HCT116 (cell line): ENCODE measurements around the gene ZNF423. TPM values are rescaled to one million over a fixed set of nuclear protein-coding genes. Genes with fewer than 3 reads are reported as not detected.

Source experiments
- ATAC-seq: fragments of 200-7000 bp; cut with Tn5 transposase; 2 replicates; pipeline ENCODE4 v1.9.1; 2020; ENCODE audit warnings: mild to moderate bottlenecking, moderate library complexity
- BruUV-seq: library from RNA; stranded (reverse); fragments of 400-500 nt; replicated peaks from 2 replicates; lab custom pipeline; 2021; lab: Mats Ljungman, UMichigan
- CTCF ChIA-PET: fragments of 300-600 bp; sonication (Branson Sonifier 250); formaldehyde crosslinking; loops from one replicate; lab custom pipeline; 2021; ENCODE audit warnings: antibody characterized with exemption; lab: Charles Lee
- POLR2A ChIA-PET: fragments of 300-600, 350-600 bp; sonication (Branson Sonifier 250); formaldehyde crosslinking; loops from one replicate; lab custom pipeline; 2021; ENCODE audit warnings: antibody characterized with exemption; lab: Charles Lee
- RAD21 ChIA-PET, 2 experiments: fragments of 300-600 bp; sonication (Branson Sonifier 250); formaldehyde crosslinking; loops; one replicate each; lab custom pipeline; 2023; ENCODE audit warnings: low total read pairs in 2 of 2; ENCODE audit not compliant: uncharacterized antibody in 2 of 2, unreplicated experiment in 2 of 2, low non-redundant PET in 1 of 2; lab: Charles Lee
- DNase-seq: peaks from one replicate; pipeline ENCODE4 v3.0.0-alpha.2; 2010; ENCODE audit warnings: low read depth, low spot score
- H2AFZ ChIP-seq: fragments of 200-600 bp; shearing (Covaris generic), sonication (generic); 2 replicates; pipeline ENCODE4 v1.6.1; 2017; ENCODE audit warnings: low read depth, mixed run types, mixed read lengths, antibody characterized with exemption, low read length; ENCODE audit not compliant: poor library complexity, severe bottlenecking
- H3K27ac ChIP-seq: 2 replicates; pipeline ENCODE4 v1.5.1; 2012; ENCODE audit warnings: low read depth, low read length
- H3K27me3 ChIP-seq: fragments of 200-600 bp; sonication (generic); 2 replicates; pipeline ENCODE4 v1.6.1; 2016; ENCODE audit warnings: mixed run types, low read length, mixed read lengths; ENCODE audit not compliant: insufficient read depth
- H3K36me3 ChIP-seq, 2 experiments: fragments of 200-500 bp in 1 of 2; fragments of 200-600 bp in 1 of 2; sonication (Bioruptor generic) in 1 of 2; sonication (generic) in 1 of 2; 2 replicates each; pipeline versions ENCODE4 v1.5.1 to v1.6.1; 2014 to 2016; ENCODE audit warnings: low read length in 2 of 2, inconsistent platforms in 1 of 2, mixed read lengths in 1 of 2, mixed run types in 1 of 2; ENCODE audit not compliant: insufficient read depth in 2 of 2, control insufficient read depth in 1 of 2
- H3K4me1 ChIP-seq, 2 experiments: fragments of 200-600 bp in 1 of 2; sonication (generic) in 1 of 2; 2 replicates each; pipeline versions ENCODE4 v1.5.1 to v1.6.1; 2012 to 2017; ENCODE audit warnings: low read length in 2 of 2, inconsistent platforms in 1 of 2, mild to moderate bottlenecking in 1 of 2, mixed read lengths in 1 of 2, mixed run types in 1 of 2, moderate library complexity in 1 of 2; ENCODE audit not compliant: insufficient read depth in 2 of 2, control insufficient read depth in 1 of 2
- H3K4me2 ChIP-seq: fragments of 200-600 bp; sonication (generic); 2 replicates; pipeline ENCODE4 v1.6.1; 2017; ENCODE audit warnings: mixed run types, low read length, mixed read lengths
- H3K4me3 ChIP-seq, 2 experiments: fragments of 200-600 bp in 1 of 2; sonication (generic) in 1 of 2; replicated peaks in 1 of 2; 2 replicates each; pipeline ENCODE4 v1.5.1; 2011 to 2016; ENCODE audit warnings: low read length in 2 of 2, control low read depth in 1 of 2, low read depth in 1 of 2, mild to moderate bottlenecking in 1 of 2, mixed read lengths in 1 of 2, mixed run types in 1 of 2
- H3K79me2 ChIP-seq: fragments of 200-600 bp; sonication (generic); 2 replicates; pipeline ENCODE4 v1.6.1; 2017; ENCODE audit warnings: mild to moderate bottlenecking, mixed run types, low read length, moderate library complexity, mixed read lengths; ENCODE audit not compliant: insufficient read depth
- H3K9ac ChIP-seq: fragments of 200-600 bp; sonication (generic); 2 replicates; pipeline ENCODE4 v1.6.1; 2016; ENCODE audit warnings: low read length, mixed read lengths
- H3K9me2 ChIP-seq: fragments of 200-600 bp; sonication (generic), shearing (Covaris generic); 2 replicates; pipeline ENCODE4 v1.6.1; 2017; ENCODE audit warnings: mixed run types, mild to moderate bottlenecking, moderate library complexity; ENCODE audit not compliant: insufficient read depth
- H3K9me3 ChIP-seq, 2 experiments: fragments of 200-500 bp in 1 of 2; fragments of 200-600 bp in 1 of 2; sonication (Bioruptor generic) in 1 of 2; sonication (generic) in 1 of 2; 2 replicates each; pipeline ENCODE4 v1.6.1; 2014 to 2017; ENCODE audit warnings: low read length in 2 of 2, mixed read lengths in 2 of 2, inconsistent platforms in 1 of 2, low read depth in 1 of 2, mild to moderate bottlenecking in 1 of 2, mixed run types in 1 of 2, moderate library complexity in 1 of 2; ENCODE audit not compliant: control insufficient read depth in 1 of 2, insufficient read depth in 1 of 2
- H4K20me1 ChIP-seq: fragments of 200-600 bp; sonication (generic), shearing (Covaris generic); 2 replicates; pipeline ENCODE4 v1.6.1; 2017; ENCODE audit warnings: mixed run types, mild to moderate bottlenecking, moderate library complexity; ENCODE audit not compliant: insufficient read depth
- CEBPB ChIP-seq: IDR thresholded peaks from 2 replicates; pipeline ENCODE4 v1.6.1; 2012; ENCODE audit warnings: low read depth
- RAD21 ChIP-seq: IDR thresholded peaks from 2 replicates; pipeline ENCODE4 v1.6.1; 2012; ENCODE audit warnings: low read depth, mild to moderate bottlenecking
- YY1 ChIP-seq: IDR thresholded peaks from 2 replicates; pipeline ENCODE4 v1.6.1; 2011; ENCODE audit warnings: low read length, low read depth, moderate library complexity, mild to moderate bottlenecking; ENCODE audit not compliant: insufficient replicate concordance; ENCODE audit errors: extremely low read depth
- intact Hi-C: fragments of 100-400 bp; cut with micrococcal nuclease; formaldehyde crosslinking; loops from 2 replicates; pipeline ENCODE4 v1.10.0; 2022
- total RNA-seq: library from RNA; stranded (reverse); gene quantifications from one replicate; pipeline ENCODE4 v1.2.1, GENCODE V29; 2021; ENCODE audit not compliant: unreplicated experiment
- TF ChIP-seq, protein P1 (sequence below), 3 experiments: fragments of 200-600 bp in 1 of 3; sonication (generic) in 1 of 3; IDR thresholded peaks in 2 of 3; conservative IDR thresholded peaks in 1 of 3; 2 replicates each; pipeline ENCODE4 v1.5.1; 2012 to 2017; ENCODE audit warnings: low read depth in 2 of 3, low read length in 2 of 3, antibody characterized with exemption in 1 of 3, borderline replicate concordance in 1 of 3, control low read depth in 1 of 3, mild to moderate bottlenecking in 1 of 3, mixed read lengths in 1 of 3, mixed run types in 1 of 3, moderate library complexity in 1 of 3; ENCODE audit not compliant: insufficient read depth in 1 of 3
- TF ChIP-seq, protein P2 (sequence below): IDR thresholded peaks from 2 replicates; pipeline ENCODE4 v1.6.1; 2011; ENCODE audit warnings: mild to moderate bottlenecking, low read length, moderate library complexity; ENCODE audit not compliant: insufficient replicate concordance; ENCODE audit errors: extremely low read depth

The ZNF423 gene
- total RNA-seq, 1 experiment from 2014 or later: 0.22 TPM

DNA sequence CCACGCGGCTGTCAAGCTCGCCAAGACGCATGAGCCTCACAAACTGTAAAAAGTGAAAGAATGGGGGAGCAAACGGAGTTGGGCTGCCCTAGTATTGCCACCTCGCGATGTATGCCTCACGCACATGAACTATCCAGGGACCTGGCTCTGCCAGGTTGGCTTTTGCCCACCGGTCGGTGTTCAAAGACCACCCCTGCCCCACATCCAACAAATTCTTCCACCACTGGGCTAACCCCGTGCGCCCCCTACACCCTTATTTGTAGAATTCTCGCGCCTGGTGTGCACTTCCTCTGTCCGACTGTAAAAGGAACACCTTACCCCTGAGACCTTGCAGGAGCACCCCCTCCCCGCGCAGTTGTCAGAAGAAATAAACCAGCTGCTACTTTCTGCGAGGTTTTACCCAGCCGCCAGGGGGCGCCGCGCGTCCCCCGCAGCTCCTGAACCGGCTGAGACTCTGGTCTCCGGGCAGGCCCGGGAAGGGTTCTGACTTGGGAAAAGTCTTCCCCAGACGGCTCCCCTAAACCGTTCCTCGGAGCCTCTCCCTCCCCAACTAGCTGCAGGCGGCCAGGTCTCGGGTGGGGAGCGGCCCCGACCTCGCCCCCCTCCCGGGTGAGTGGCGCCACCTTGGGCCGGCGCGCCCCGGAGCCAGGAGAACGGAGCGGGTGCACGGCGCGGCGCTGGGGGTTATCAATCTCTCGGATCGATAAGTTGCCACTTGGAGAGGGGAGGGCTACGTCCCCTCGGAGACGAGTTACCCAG is 1.7 kb upstream of the ZNF423 start:
- H4K20me1 ChIP-seq: no peaks in the 10 kb centered on the region
- H3K4me2 ChIP-seq: peak overlapping the region; percentile 94
- peak; percentile 64 for ATAC-seq
- H3K27me3 ChIP-seq: peaks cover 20% of the 10 kb centered on the region; the same call in 1 of the 2 replicates
- CTCF ChIA-PET: interaction anchor here (0.6 to 3.0 kb wide), 19 partner anchors 9 to 949 kb away, joined by 3 to 24 read pairs (median 4); partner anchors contain the start of gene CNEP1R1
- no peaks in the 10 kb centered on the region for H3K9me3 ChIP-seq
- H3K36me3 ChIP-seq: no peaks in the 10 kb centered on the region
- H3K9me2 ChIP-seq: no peaks in the 10 kb centered on the region
- peak; percentile 60 for DNase-seq
- H3K79me2 ChIP-seq: no peaks in the 10 kb centered on the region
- POLR2A ChIA-PET: no interaction called here
- intact Hi-C loops: loop anchor here (5.0 to 10.0 kb wide), 2 partner anchors 65 to 243 kb away; no protein-coding TSS in a partner anchor
- 0 out of 2 replicates have a peak overlapping the region, but pooled peaks have one; percentile 11 for H3K9ac ChIP-seq
- H3K4me1 ChIP-seq: peaks cover 8 to 26% of the 10 kb centered on the region in 2 experiments; a peak in 3 of 4 replicates
- TF ChIP-seq CEBPB (no peak), YY1 (peak; percentile 17), RAD21 (peak; percentile 56)
- TF ChIP-seq, protein P1, sequence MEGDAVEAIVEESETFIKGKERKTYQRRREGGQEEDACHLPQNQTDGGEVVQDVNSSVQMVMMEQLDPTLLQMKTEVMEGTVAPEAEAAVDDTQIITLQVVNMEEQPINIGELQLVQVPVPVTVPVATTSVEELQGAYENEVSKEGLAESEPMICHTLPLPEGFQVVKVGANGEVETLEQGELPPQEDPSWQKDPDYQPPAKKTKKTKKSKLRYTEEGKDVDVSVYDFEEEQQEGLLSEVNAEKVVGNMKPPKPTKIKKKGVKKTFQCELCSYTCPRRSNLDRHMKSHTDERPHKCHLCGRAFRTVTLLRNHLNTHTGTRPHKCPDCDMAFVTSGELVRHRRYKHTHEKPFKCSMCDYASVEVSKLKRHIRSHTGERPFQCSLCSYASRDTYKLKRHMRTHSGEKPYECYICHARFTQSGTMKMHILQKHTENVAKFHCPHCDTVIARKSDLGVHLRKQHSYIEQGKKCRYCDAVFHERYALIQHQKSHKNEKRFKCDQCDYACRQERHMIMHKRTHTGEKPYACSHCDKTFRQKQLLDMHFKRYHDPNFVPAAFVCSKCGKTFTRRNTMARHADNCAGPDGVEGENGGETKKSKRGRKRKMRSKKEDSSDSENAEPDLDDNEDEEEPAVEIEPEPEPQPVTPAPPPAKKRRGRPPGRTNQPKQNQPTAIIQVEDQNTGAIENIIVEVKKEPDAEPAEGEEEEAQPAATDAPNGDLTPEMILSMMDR (IDR thresholded peaks at IDR 0.05 in 2 of 3, conservative IDR thresholded peaks at IDR 0.05 in 1 of 3; ENCODE audit: borderline replicate concordance in 1 of 3, insufficient read depth in 1 of 3, low read depth in 2 of 3, low read length in 2 of 3): peak; percentile 85 to 97 (median 96)
- TF ChIP-seq, protein P2, sequence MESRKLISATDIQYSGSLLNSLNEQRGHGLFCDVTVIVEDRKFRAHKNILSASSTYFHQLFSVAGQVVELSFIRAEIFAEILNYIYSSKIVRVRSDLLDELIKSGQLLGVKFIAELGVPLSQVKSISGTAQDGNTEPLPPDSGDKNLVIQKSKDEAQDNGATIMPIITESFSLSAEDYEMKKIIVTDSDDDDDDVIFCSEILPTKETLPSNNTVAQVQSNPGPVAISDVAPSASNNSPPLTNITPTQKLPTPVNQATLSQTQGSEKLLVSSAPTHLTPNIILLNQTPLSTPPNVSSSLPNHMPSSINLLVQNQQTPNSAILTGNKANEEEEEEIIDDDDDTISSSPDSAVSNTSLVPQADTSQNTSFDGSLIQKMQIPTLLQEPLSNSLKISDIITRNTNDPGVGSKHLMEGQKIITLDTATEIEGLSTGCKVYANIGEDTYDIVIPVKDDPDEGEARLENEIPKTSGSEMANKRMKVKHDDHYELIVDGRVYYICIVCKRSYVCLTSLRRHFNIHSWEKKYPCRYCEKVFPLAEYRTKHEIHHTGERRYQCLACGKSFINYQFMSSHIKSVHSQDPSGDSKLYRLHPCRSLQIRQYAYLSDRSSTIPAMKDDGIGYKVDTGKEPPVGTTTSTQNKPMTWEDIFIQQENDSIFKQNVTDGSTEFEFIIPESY: no peak
- RAD21 ChIA-PET: interaction anchor here in 1 of 2 experiments (1.0 kb wide), 1 partner anchor 64 kb away, joined by 5 read pairs; no protein-coding TSS in a partner anchor
- peak overlapping the region; percentile 48 to 63 for H3K4me3 ChIP-seq
- H2AFZ ChIP-seq: peak overlapping the region; percentile 80
- BruUV-seq: no TSS peak
- no peak overlapping the region; the same call in 1 of the 2 replicates for H3K27ac ChIP-seq
